ENCODE measurements around the gene RASSF3.
"Not testable (repeated sequence)": the region's sequence is repeated elsewhere in the genome, so short reads cannot be mapped to it uniquely, and the experiment has no call there.

The RASSF3 gene

GRCh38 chr12:64634508-64635092, 24.3 kb downstream of the RASSF3 start:
- no peak for DNase-seq

- no peak for DNase-seq
Observed at GRCh38 chr12:64635356-64635998, 25.2 kb downstream of the RASSF3 start.

GRCh38 chr12:64636856-64637255, 26.6 kb downstream of the RASSF3 start:
- no peak for DNase-seq

GRCh38 chr12:64639466-64639865, 29.2 kb downstream of the RASSF3 start:
- DNase-seq = no peak

DNA sequence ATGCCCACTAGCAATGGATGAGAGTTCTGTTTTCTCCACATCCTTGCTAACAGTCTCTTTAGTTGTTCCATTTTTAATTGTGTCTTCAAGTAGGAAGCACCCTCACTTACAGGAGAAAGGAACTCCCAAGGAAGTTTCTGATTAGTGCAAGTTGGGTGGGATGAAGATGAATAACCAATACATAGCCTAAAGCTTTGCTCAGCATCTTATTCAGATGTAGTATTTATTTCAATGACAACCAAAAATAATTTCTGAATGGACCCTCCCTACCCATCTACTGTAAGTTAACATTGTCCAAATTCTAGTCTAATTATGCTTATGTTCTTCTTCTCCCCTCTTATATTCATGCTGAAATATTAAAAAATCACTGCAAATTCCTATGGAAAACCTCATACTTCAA, 36.0 kb downstream of the RASSF3 start:
- no peak for DNase-seq

- DNase-seq = no peak
Observed at GRCh38 chr12:64649487-64649886, 39.2 kb downstream of the RASSF3 start.

- no peak for DNase-seq
Observed at GRCh38 chr12:64650762-64651161, 40.5 kb downstream of the RASSF3 start.

DNA sequence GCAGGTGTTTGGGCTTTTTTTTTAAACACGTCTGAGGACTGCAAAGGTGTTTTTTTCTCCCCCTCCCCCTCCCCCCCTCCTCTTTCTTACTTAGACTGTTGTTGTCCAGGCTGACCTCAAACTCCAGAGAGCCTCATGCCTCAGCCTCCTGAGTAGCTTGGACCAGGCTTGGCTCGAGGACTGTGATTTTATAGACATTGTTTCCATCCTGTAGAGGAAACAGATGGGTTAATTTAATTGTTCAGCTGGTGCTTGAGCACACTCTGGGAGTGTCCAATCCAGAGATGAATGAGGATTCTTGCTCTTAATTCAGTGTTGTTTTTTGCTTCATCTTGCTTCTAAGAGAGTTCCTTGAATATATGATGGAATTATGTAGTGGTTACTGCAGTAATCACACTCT, 42.1 kb downstream of the RASSF3 start:
- DNase-seq = no peak

DNA sequence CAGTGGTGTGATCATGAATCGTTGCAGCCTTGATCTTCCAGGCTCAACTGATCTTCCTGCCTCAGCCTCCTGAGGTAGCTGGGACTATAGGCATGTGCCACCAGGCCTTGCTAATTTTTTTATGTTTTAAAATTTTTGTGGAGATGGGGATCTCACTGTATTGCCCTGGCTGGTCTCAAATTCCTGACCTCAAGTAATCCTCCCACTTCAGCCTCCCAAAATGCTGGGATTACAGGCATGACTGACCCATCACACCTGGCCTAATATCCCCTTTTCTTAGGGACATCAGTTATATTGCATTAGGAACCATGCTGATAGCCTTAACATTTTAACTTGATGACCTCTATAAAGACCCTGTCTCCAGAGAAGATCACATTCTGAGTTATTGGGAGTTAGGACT, 42.8 kb downstream of the RASSF3 start:
- DNase-seq = no peak

DNA sequence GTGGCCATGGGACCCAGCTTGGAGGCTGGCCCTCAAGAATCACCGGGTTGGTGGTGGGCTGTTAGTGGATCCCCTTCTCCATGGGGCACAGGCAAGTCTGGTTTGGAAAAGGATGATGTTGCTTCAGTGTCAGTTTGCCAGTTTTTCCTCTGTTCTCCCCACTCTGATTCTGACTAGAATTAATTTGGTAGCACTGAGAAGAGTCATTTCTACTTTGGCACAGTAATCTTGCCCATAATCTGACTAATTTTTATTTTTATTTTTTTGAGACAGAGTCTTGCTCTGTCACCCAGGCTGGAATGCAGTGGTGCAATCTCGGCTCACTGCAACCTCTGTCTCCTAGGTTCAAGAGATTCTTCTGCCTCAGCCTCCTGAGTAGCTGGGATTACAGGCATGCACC, 43.6 kb downstream of the RASSF3 start:
- DNase-seq = not testable (repeated sequence)

DNA sequence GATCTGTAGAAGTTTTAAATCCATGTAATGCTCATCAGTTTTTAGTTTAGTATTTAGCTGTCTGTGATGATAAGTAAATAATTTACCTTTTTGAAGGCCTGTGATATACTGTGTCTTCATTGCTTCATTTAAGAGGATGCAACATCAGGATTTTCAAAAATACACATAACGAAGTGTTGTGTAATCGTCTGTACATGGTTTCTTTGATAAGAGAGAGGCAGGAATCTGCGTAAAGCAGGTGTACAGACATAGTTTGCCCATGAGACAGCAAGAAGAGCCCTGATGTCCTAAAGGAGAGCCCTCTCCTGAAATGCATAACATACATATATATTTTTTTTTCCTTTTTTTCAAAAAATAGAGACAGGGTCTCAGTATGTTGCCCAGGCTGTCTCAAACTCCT, 44.8 kb downstream of the RASSF3 start:
- DNase-seq = no peak

- no peak for DNase-seq
Observed at GRCh38 chr12:64656429-64656828, 46.1 kb downstream of the RASSF3 start.

DNA sequence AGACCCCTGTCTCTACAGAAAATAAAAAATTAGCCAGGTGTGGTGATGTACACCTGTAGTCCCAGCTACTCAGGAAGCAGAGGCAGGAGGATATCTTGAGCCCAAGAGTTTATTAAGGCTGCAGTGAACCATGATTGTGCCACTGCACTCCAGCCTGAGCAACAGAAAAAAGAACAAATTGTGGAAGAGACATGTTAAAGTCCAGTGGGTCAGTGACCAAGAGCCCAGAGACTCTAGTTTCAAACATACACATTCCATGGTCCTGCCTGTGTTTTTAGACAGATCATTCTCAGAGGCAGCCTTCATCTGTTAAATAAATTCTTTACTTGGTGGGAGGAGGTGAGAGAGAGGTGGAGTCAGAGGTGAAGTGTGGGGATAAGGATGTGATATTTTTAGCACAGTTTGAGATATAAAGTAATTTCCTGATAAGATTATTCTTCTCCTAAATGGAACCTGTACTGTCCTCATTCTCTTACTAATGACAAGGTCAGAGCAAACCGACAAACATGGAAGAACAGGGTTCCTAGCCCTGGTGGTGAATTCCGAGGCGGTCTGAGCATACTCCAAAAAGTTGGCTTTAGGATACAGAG, 48.7 kb downstream of the RASSF3 start:
- DNase-seq = no peak

DNA sequence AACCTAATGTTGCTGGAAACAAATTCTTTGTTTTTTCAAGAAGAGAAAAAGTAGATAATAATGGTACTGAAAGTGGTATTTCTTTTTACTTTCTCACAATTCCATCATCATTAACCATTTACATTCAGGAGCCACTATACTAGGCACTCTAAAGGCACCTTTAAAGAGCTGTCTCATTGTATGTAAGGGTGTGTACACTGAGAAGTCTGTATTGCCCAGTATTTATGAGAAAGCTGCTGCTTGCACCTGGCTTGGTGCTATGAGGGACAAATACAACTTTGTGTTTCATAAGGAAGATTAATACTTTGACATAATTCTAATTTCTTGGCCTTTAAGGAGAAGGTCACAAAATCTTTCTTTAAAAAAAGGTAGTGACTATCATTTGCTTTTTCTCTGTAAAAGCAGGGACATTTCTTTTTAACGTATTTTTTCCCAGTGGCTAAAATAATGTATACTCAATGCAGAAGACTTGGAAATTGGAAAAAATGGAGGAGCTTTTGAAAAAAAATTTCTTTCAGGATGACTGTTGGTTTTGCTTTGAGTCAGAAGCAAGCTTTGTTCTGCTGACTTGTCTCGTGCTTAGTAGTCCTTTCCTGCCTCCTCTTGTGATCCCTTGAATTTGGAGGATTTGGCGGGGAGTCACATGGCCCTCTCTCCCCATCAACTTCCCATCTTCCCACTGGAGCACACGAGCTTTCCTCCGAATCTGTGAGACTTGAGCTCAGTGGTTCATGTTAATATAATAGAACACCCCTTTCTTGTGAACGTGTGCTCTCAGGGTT, 50.1 kb downstream of the RASSF3 start:
- DNase-seq = no peak

- no peak for DNase-seq
Observed at GRCh38 chr12:64663015-64663414, 52.7 kb downstream of the RASSF3 start.

DNA sequence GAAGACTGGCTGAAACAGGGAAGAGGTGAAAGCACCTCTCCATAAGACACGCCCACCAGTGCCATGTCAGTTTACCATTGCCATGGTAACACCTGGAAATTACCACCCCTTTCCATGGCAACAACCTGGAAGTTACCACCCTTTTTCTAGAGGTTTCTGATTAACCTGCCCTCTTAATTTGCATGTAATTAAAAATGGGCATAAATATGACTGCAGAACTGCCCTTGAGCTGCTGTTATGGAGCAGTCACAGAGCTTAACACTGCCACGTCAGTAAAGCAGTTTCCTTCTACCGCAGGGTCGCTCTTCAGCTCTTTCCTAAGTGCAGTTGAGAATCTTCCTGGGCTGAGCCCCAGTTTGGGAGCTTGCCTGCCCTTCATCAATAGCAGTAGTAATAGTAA, 55.2 kb downstream of the RASSF3 start:
- no peak for DNase-seq

DNA sequence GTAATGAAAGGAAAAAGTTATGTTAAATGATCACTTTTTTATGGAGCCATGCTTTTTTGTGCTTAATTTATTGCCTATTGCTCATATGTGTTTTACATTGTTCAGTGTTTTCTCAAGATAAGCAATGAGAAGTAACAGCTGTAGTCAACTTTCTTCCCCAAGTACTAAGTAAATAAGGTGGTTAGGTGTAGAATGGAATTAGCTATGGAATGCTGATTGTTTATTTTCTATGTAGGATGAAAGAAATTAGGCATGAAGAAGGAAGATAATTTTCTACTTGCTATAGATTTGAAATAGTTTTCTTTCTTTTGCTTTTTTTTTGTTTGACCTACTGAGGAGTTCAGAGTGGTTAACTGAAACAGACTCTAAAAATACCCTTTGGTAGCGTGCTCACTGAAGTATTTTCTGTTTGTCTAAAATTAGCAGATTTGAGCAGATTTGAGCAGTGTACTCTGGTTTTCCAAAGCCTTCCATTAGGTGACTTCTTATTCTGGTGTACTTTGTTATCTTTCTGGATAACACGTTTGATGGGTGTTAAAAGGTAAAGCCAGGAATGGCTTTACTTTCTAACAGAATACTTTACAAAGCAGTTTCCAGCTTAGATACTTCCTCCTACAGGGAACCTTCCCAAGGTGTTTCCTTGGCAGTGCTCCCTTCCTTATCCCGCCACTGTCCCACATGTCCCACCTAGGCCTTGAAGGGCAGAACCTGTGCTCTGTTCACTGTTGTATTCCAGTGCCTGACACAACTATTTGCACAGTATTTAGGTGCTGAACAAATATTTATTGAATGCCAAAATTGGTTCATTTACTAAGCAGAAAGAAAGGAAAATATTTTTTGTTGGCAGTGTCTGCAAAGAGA, 56.0 kb downstream of the RASSF3 start:
- no peak for DNase-seq

GRCh38 chr12:64667793-64668192, 57.5 kb downstream of the RASSF3 start:
- DNase-seq = no peak

- DNase-seq = no peak
Observed at GRCh38 chr12:64669270-64669842, 59.1 kb downstream of the RASSF3 start.

DNA sequence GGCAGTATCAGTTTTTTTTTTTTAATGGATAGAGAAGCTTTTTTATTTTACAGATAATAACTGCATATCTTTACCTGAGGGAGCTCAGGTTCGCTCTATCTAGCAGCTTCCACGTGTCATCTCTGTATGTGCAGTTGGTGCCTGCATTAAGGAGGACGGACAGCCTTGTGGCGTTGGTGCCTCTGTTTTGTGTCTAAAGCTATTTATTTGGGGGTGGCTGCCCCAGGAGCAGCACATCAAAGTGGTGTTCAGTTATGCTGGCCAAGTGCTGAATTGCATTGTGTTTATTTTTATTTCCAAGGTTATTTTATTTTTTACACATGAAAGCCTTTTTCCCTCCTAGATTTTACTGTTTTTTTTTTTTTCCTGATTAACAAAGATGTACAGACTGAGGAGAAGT, 59.7 kb downstream of the RASSF3 start:
- no peak for DNase-seq

DNA sequence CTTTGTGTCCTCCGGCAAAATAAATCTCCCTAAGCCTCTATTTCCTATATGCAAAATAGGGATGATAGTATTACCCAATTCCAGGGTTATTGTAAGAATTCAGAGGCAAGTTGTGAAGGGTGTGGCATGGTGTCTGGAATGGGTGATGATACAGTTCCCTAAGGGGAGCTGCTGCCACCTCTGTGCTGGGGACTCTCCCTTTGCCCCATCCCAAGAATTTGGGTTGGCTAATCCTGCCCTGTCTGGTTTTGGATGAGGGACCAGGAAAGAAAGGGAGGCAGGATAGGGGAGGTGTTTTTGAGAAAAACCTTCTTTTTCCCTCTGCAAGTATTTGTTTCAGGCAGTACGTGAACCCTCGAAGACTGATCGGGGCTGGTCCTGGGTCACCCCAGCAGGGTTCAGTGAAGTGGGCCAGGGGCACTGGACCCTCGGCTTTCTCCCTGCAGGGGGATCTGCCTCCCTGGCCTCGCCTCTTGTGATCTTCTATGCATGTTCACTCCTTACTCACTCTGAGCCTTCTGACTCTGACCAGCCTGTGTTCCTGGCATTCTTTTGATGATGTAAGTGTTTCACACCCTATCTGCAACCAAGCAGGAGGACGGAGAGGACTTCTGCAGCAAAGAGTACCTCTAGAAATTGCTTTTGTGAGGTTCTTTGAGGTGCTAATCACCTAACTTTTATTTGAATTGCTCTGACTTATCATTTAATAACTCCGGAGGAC, 60.8 kb downstream of the RASSF3 start:
- no peak for DNase-seq

- no peak for DNase-seq
Observed at GRCh38 chr12:64671681-64672080, 61.4 kb downstream of the RASSF3 start.

Data from NCI-H1694 (cell line).